Stomach (tissue), 4 donors: ENCODE data around the gene TUBB2B.

Source experiments
- POLR2AphosphoS5 ChIP-seq, 3 donors: sonication (generic); formaldehyde crosslinking; IDR thresholded peaks; one replicate each; pipeline ENCODE4 v1.6.1; 2016; ENCODE audit warnings: antibody characterized with exemption in 3 of 3
- TF ChIP-seq, protein P1 (sequence below), 7 experiments: fragments of 450-650 bp in 4 of 7; fragments of 200-600 bp in 3 of 7; sonication (generic) in 3 of 7; IDR thresholded peaks; one replicate each; pipeline ENCODE4 v1.5.1; 2016 to 2019; ENCODE audit warnings: antibody characterized with exemption in 7 of 7, control low read depth in 2 of 7, mild to moderate bottlenecking in 1 of 7

DNA sequence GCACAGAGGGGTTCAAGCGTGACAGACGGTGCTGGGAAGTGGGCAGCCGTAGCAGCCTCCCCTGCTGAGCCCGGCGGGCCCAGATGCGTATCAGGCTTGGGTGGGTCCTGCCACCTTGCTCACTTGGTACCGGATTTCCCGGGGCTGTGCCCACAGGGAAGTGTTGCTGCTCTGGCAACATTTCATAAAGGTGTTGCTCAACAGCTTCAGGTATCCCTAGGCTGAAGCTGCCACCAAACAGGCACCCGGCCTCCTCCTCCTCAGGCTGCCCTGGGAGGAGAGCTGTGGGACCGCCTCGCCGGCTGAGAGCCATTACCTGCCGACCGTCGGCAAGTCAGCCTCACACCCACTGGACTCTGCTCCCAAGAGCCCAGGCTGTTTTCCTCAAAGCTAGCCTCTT lies 42.8 kb upstream of the TUBB2B start:
- TF ChIP-seq, protein P1, sequence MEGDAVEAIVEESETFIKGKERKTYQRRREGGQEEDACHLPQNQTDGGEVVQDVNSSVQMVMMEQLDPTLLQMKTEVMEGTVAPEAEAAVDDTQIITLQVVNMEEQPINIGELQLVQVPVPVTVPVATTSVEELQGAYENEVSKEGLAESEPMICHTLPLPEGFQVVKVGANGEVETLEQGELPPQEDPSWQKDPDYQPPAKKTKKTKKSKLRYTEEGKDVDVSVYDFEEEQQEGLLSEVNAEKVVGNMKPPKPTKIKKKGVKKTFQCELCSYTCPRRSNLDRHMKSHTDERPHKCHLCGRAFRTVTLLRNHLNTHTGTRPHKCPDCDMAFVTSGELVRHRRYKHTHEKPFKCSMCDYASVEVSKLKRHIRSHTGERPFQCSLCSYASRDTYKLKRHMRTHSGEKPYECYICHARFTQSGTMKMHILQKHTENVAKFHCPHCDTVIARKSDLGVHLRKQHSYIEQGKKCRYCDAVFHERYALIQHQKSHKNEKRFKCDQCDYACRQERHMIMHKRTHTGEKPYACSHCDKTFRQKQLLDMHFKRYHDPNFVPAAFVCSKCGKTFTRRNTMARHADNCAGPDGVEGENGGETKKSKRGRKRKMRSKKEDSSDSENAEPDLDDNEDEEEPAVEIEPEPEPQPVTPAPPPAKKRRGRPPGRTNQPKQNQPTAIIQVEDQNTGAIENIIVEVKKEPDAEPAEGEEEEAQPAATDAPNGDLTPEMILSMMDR (IDR thresholded peaks at IDR 0.05), result no peak
- TF ChIP-seq POLR2AphosphoS5 (IDR thresholded peaks at IDR 0.05), result no peak
